Memory B cell (primary cell): Measurements from ENCODE around the gene OR4X2.
"Not testable (repeated sequence)": the region's sequence is repeated elsewhere in the genome, so short reads cannot be mapped to it uniquely, and the experiment has no call there.

Source experiments
- ATAC-seq: fragments of 150-1000 bp; cut with Tn5 transposase; 2 replicates; pipeline ENCODE4 v1.10.0; 2021; ENCODE audit warnings: low read depth, mild to moderate bottlenecking, moderate library complexity
- DNase-seq, 2 donors: peaks; one replicate each; pipeline ENCODE4 v3.0.0; 2022; ENCODE audit warnings: low spot score in 2 of 2
- H3K27ac Mint-ChIP-seq: one replicate; pipeline ENCODE4 v1.8.0; 2022; ENCODE audit warnings: mild to moderate bottlenecking, moderate library complexity, mixed read lengths
- H3K27me3 Mint-ChIP-seq: one replicate; pipeline ENCODE4 v1.8.0; 2022; ENCODE audit warnings: mixed read lengths
- H3K36me3 Mint-ChIP-seq: one replicate; pipeline ENCODE4 v1.8.0; 2022; ENCODE audit warnings: mild to moderate bottlenecking, mixed read lengths
- H3K4me1 Mint-ChIP-seq: one replicate; pipeline ENCODE4 v1.8.0; 2022; ENCODE audit warnings: mixed read lengths
- H3K4me3 Mint-ChIP-seq: one replicate; pipeline ENCODE4 v1.8.0; 2022; ENCODE audit warnings: mild to moderate bottlenecking, moderate library complexity, mixed read lengths
- H3K9me3 Mint-ChIP-seq: one replicate; pipeline ENCODE4 v1.8.0; 2022; ENCODE audit warnings: mixed read lengths

OR4X2 gene

GRCh38 chr11:48244804-48245203 lies at the start of gene OR4X2:
OR4X2 (plus strand) TSS chr11:48245104; CDS start chr11:48245104, 0 bp downstream.
- H3K4me1 Mint-ChIP-seq = no peaks in the 10 kb centered on the region
- no peak for ATAC-seq
- no peaks in the 10 kb centered on the region for H3K36me3 Mint-ChIP-seq
- H3K27me3 Mint-ChIP-seq = peaks cover 12% of the 10 kb centered on the region
- no peak for DNase-seq
- no peak within 1 kb of the TSS for H3K4me3 Mint-ChIP-seq
- H3K9me3 Mint-ChIP-seq = peaks cover 5% of the 10 kb centered on the region
- H3K27ac Mint-ChIP-seq = no peak within 1 kb of the TSS

GRCh38 chr11:48207881-48208280 lies 37.0 kb upstream of the OR4X2 start:
- no peaks in the 10 kb centered on the region for H3K36me3 Mint-ChIP-seq
- DNase-seq = no peak
- no peak overlapping the region for H3K27ac Mint-ChIP-seq
- H3K27me3 Mint-ChIP-seq = peaks cover 11% of the 10 kb centered on the region
- H3K4me3 Mint-ChIP-seq = no peak overlapping the region
- H3K9me3 Mint-ChIP-seq = no peaks in the 10 kb centered on the region
- H3K4me1 Mint-ChIP-seq = no peaks in the 10 kb centered on the region
- no peak for ATAC-seq

DNA sequence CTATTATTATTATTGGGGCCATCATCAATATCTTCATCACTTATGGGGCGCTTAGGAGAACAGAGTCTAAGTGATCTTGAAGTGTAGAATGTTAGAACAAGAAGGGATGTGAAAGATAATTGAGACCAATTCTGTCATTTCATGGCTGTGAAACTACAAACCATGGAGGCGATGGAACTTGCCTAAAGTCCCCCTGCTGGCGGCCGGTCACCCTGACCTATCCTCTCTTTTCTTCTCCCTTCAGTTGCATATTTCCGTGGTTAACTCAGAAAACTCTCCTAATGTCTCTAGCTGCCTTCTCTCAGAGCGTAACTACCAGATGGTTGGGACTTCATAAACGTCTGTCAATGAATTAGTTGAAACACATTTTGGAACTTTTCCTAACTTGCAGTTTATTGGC lies 34.9 kb upstream of the OR4X2 start:
- ATAC-seq = no peak
- Mint-ChIP-seq H3K4me3 (no peak overlapping the region), H3K27me3 (peaks cover 11% of the 10 kb centered on the region), H3K9me3 (no peaks in the 10 kb centered on the region), H3K27ac (no peak overlapping the region), H3K4me1 (no peaks in the 10 kb centered on the region), H3K36me3 (no peaks in the 10 kb centered on the region)
- no peak for DNase-seq

GRCh38 chr11:48216510-48216909 lies 28.4 kb upstream of the OR4X2 start, which contains the start of gene OR4B1:
OR4B1 (plus strand) TSS chr11:48216810; CDS start chr11:48216810, 0 bp downstream.
- H3K4me3 Mint-ChIP-seq = no peak within 1 kb of the TSS
- no peaks in the 10 kb centered on the region for H3K4me1 Mint-ChIP-seq
- H3K36me3 Mint-ChIP-seq = no peaks in the 10 kb centered on the region
- DNase-seq (no peak), ATAC-seq (no peak)
- no peaks in the 10 kb centered on the region for H3K27me3 Mint-ChIP-seq
- no peaks in the 10 kb centered on the region for H3K9me3 Mint-ChIP-seq
- H3K27ac Mint-ChIP-seq = no peak within 1 kb of the TSS

DNA sequence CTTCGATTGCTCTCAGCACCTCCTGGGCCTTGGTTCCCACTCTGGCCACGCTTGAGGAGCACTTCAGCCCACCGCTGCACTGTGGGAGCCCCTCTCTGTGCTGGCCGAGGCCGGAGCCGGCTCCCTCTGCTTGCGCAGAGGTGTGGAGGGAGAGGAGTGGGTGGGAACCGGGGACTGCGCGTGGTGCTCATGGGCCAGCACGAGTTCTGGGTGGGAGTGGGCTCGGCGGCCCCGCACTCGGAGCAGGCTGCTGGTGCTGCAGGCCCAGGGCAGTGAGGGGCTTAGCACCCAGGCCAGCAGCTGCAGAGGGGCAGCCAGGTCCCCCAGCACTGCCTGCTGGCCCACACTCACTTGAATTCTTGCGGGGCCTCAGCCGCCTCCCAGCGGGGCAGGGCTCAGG lies 16.1 kb upstream of the OR4X2 start:
- H3K9me3 Mint-ChIP-seq = peaks cover 2% of the 10 kb centered on the region
- H3K27me3 Mint-ChIP-seq = peaks cover 13% of the 10 kb centered on the region
- H3K36me3 Mint-ChIP-seq = no peaks in the 10 kb centered on the region
- H3K4me1 Mint-ChIP-seq = no peaks in the 10 kb centered on the region
- ATAC-seq (no peak), DNase-seq (no peak)
- no peak overlapping the region for H3K4me3 Mint-ChIP-seq
- H3K27ac Mint-ChIP-seq = no peak overlapping the region

DNA sequence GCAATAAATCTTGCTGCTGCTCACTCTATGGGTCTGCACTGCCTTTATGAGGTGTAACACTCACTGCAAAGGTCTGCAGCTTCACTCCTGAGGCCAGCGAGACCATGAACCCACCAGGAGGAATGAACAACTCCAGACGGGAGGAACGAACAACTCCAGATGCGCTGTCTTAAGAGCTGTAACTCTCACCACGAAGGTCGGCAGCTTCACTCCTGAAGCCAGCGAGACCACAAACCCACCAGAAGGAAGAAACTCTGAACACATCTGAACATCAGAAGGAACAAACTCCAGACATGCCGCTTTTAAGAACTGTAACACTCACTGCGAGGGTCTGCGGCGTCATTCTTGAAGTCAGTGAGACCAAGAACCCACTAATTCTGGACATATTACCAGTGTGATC lies 14.8 kb upstream of the OR4X2 start:
- not testable (repeated sequence) for H3K36me3 Mint-ChIP-seq, H3K27ac Mint-ChIP-seq, H3K4me3 Mint-ChIP-seq, DNase-seq, ATAC-seq, H3K9me3 Mint-ChIP-seq, H3K4me1 Mint-ChIP-seq
- peaks cover 13% of the 10 kb centered on the region for H3K27me3 Mint-ChIP-seq

DNA sequence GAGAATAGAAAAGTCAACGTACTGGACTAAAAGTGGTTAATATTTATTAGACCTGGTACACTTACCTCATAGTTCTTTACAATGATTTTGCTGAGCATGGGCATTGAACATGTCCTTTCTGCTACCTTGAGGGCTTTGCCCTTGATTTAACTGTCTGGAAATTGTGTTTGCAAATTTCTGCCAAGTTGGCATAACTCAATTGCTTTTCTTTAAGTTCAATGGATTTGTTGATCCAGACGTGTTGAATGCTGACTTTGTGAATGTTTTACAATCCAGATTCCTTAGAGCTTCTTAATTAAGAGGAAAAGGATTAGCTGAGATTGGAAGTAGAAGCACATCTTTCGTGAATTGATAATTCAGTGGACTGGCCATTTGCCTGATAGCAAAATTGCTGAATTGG lies 7.2 kb upstream of the OR4X2 start:
- ATAC-seq = no peak
- H3K9me3 Mint-ChIP-seq = peaks cover 1% of the 10 kb centered on the region
- DNase-seq = no peak
- no peaks in the 10 kb centered on the region for H3K4me1 Mint-ChIP-seq
- no peak overlapping the region for H3K4me3 Mint-ChIP-seq
- H3K27me3 Mint-ChIP-seq = peaks cover 15% of the 10 kb centered on the region
- no peaks in the 10 kb centered on the region for H3K36me3 Mint-ChIP-seq
- H3K27ac Mint-ChIP-seq = no peak overlapping the region

- no peak for ATAC-seq
- Mint-ChIP-seq H3K27me3 (peaks cover 12% of the 10 kb centered on the region), H3K4me1 (no peaks in the 10 kb centered on the region), H3K4me3 (no peak overlapping the region), H3K36me3 (no peaks in the 10 kb centered on the region), H3K27ac (no peak overlapping the region), H3K9me3 (peaks cover 1% of the 10 kb centered on the region)
- DNase-seq = no peak
Measured at GRCh38 chr11:48242501-48242900, 2.4 kb upstream of the OR4X2 start.

GRCh38 chr11:48248902-48249301 lies 4.0 kb downstream of the OR4X2 start:
- Mint-ChIP-seq H3K27me3 (peaks cover under 1% of the 10 kb centered on the region), H3K27ac (no peak overlapping the region), H3K4me1 (no peaks in the 10 kb centered on the region), H3K4me3 (no peak overlapping the region), H3K9me3 (peaks cover 7% of the 10 kb centered on the region), H3K36me3 (no peaks in the 10 kb centered on the region)
- no peak for ATAC-seq
- no peak for DNase-seq

DNA sequence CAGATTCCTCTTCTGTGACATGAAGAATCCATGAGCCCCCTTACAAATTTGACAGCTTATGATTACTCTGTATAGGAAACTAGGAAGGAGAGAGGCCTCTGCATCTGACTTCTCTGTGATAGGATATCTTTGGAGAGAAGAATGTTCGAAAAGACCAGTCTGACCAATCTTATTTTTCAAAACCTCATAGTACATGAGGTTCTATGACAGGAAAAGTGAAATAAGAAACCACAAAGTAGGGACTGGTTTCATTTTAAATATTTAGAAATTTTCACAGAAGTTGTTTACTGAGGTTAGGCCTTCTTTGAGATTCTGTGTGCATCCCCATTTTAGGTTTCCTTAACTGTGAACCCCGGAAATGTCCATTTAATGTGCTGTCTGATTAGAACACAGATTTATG lies 16.7 kb downstream of the OR4X2 start:
- H3K27me3 Mint-ChIP-seq = peaks cover 7% of the 10 kb centered on the region
- no peak overlapping the region for H3K27ac Mint-ChIP-seq
- no peak overlapping the region for H3K4me3 Mint-ChIP-seq
- ATAC-seq (no peak), DNase-seq (no peak)
- H3K4me1 Mint-ChIP-seq = no peaks in the 10 kb centered on the region
- no peaks in the 10 kb centered on the region for H3K36me3 Mint-ChIP-seq
- H3K9me3 Mint-ChIP-seq = no peaks in the 10 kb centered on the region

DNA sequence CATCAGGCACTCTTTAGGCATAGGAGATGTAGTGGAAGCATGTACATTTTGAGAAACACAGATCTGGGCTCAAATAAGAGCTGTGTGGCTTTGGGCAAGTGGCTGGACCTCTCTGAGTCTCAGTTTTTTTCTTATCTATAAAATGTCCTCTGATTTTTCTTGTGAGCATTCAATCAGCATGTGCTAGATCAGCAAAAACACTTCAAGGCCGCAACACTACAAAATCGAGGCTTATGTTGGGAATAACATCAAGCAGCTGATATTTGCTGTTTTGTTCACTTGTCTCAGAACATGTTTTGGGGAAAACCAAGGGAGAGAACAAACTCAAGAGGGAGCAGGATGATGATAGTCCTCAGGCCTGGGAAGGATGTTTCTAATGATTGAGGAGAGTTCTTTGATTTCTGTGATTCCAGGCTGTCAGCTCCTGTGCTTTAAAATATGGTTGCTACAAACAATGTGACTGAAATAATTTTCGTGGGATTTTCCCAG lies 18.6 kb downstream of the OR4X2 start, which contains the start of gene OR4X1:
TSS of gene OR4X1 (plus strand) at position 439 of the 489 bp plus-strand sequence. CDS start at position 439, 0 bp downstream.
- Mint-ChIP-seq H3K4me1 (no peaks in the 10 kb centered on the region), H3K36me3 (no peaks in the 10 kb centered on the region), H3K9me3 (no peaks in the 10 kb centered on the region), H3K27me3 (peaks cover 4% of the 10 kb centered on the region), H3K27ac (no peak within 1 kb of the TSS), H3K4me3 (no peak within 1 kb of the TSS)
- no peak for ATAC-seq
- no peak for DNase-seq

DNA sequence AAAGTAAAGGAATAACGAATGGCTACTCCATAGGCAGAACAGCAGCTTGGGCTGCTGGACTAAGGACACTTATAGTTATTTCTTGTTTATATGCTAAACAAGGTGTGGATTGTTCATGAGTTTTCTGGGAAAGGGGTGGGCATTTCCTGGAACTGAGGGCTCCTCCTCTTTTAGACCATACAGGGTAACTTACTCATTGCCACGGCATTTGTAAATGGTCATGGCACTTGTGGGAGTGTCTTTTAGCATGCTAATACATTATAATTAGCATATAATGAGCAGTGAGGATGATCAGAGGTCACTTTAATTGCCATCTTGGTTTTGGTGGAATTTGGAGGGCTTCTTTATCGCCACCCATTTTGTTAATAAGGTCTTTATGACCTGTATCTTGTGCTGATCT lies 25.7 kb downstream of the OR4X2 start:
- H3K4me3 Mint-ChIP-seq = no peak overlapping the region
- DNase-seq (no peak), ATAC-seq (no peak)
- H3K4me1 Mint-ChIP-seq = no peaks in the 10 kb centered on the region
- H3K9me3 Mint-ChIP-seq = no peaks in the 10 kb centered on the region
- peaks cover 4% of the 10 kb centered on the region for H3K27me3 Mint-ChIP-seq
- H3K27ac Mint-ChIP-seq = no peak overlapping the region
- no peaks in the 10 kb centered on the region for H3K36me3 Mint-ChIP-seq

DNA sequence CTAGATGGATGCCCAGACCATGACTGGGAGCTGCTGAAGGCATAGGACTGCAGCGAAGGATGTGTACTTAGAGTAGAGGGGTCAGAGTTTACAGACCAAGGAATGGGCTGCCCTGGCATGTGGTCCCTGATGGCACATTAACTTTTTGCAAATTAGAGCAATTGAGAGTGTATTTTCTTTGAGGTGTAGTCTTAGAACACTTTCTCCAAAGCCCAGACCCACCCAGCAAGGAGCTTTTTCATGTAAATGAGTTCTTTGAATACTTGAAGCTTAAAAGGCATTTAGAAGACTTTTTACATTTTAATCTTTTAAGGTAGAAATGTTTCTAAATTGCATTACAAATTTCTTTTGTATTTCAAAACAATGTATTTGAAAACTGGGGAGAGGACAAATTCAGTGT lies 27.7 kb downstream of the OR4X2 start:
- H3K4me3 Mint-ChIP-seq = no peak overlapping the region
- DNase-seq = no peak
- H3K27ac Mint-ChIP-seq = no peak overlapping the region
- H3K9me3 Mint-ChIP-seq = no peaks in the 10 kb centered on the region
- no peaks in the 10 kb centered on the region for H3K36me3 Mint-ChIP-seq
- no peak for ATAC-seq
- no peaks in the 10 kb centered on the region for H3K4me1 Mint-ChIP-seq
- H3K27me3 Mint-ChIP-seq = peaks cover 4% of the 10 kb centered on the region
